Inflammatory macrophage treated with lipopolysaccharide for 1 hour (primary cell): ENCODE results near the gene TBRG4.

Experiments used
- DNase-seq, 2 donors: peaks; one replicate each; pipeline ENCODE4 v3.0.0-alpha.2; 2020 to 2022

The TBRG4 gene

DNA sequence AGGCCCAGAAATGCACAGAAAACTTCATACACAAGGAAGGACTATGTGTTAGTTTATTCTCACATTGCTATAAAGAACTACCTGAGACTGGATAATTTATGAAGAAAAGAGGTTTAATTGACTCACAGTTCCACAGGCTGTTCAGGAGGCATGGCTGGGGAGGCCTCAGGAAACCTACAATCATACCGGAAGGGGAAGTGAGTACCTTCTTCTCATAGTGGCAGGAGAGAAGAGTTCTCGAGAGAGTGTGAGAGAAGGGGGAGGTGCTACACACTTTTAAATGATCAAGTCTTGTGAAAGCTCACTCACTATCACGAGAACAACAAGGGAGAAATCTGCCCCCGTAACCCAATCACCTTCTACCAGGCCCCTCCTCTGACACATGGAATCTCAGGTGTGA lies 29.3 kb upstream of the TBRG4 start:
- DNase-seq: no peak

DNA sequence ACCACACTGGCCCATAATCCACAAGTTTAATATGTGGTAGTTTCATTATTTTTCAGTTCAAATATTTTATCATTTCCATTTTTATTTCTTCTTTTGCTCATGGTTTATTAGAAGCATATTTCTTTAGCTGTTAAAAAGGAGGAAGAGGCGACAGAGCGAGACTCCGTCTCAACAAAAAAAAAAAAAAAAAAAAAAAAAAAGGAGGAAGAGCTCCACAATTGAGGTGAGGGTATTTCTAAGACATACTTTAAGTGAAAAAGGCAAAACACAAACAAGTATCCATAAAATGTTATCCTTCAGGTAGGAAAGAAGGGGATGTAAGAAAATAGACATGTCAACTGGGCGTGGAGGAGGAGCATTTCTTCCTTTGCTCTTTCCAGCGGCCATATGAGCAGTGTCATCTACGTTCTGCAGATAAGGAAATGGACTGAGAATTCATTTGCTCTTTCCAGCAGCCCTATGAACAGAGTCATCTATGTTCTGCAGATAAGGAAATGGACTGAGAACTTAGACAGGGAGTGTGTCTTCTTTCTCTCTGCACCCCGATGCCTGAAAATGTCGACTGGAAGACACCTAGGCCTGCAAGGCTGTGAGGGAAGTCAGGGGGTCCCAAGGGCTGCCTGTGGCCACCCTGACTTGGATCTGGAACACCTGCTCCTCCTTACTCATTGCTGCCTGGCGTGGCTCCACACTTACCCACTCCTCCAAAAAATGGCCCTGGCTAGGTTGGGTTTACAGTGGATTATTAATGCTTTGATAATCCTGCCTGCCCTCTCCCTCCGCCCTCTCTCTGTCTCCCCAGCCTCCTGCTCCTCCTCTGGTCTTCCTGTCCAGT lies 27.2 kb upstream of the TBRG4 start:
- no peak for DNase-seq

DNA sequence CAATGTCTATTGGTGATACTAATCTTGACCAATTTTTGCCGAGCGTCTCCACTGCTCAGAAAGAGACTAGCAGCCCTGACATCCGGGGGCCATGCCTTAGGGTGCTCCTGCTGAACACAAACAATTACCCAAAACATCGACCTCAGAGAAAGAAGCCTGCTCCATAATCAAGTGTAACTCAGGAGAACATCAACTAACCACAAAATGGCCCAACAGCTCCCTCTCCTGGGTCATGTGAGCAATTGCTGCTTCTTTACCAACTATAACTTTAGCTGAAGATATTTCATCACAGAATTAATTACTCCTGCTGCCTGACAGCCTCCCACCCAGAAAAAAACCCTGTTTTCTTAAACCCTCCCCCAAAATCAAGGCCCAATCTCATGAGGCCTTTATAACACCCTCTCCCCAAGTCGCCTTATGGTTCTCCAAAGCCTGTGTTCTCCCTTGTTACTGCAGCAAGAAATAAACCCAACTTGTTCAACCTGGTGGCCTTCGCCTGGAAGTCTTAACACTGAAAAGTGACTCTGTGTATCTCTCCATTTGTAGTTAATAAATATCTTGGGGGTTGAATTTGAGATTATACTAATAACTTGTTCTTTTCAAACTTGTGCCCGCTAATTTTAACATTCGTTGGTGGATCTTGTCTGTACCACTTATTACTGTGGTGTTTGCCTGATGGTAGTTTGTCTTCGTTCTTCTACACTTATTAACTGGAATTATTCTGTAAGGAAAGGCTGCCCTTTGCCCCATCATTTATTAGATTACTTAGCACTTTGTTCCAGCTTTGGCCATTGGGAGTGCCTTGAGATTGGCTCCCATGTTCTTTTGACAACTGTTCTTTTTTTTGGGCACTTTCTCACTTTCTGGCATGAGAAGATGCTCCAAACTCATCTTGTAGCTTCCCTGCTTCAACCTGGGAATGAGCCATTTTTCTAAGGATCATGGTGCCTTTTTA lies 24.9 kb upstream of the TBRG4 start:
- peak; percentile 70 to 92 for DNase-seq

DNA sequence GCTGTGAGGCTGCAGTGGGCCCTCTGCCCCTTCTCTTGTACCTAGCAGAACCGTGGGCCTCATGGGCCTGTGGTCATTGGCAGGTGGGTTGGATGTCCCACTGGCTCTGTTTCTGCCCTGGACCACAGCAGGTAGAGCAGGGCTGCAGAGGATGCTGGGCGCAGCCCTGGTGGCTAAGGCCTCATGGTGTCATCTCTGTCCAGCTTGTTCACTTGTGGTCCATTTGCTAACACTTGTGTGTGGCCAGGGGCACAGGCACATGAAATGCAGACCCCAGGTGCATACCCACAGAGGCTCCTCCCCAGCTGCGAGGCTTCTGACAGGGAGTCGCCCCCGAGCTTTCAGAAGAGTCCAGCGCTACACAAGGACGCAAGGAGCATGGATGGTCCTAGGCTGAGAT lies 22.4 kb upstream of the TBRG4 start:
- DNase-seq: no peak

DNA sequence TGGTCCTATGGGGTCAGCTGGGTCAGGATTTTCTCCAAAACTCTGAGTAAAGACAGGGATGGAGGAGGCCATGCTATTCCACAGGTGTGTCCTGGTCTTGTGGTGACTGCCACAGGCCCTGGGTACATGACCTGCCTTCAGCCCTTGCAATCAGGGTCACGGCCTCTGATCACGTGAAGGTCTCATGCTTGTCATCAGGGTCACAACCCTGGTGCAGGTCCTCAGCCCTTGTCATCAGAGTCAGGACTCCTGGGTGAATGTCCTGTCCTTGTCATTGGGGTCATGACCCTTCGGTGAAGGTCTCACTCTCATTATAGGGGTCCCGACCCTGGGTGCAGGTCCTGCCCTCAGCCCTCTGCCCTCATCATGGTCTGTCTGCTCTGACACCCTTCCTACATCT lies 21.9 kb upstream of the TBRG4 start:
- no peak for DNase-seq

DNA sequence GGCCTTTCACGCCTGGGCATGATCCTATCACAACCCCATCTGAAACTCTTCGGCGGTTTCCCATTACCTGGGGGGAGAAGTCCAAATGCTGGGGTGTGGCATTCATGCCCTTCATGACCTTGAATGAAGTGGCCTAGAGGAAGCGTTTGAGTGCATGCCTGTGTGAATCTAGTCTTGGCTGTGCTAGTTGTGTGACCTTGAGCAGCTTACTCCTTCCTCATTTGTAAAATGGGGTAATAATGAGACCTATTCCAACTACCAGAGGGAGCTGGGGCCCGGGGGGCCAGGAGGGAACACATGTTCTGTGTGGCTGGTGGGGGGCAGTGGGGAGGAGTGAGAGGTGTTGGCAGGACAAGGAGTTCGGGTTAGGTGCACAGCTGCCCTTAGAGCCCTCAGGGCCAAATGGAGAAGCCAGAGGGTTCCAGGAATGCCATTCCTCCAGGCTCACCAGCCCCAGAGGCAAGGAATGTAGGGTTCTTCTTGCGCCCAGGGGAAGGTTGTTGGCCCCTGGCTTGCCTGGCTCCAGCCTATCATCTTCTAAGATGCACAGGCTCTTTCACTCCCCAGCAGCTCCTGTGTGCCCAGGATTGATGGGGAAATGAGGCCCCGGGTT lies 21.3 kb upstream of the TBRG4 start:
- DNase-seq: no peak

DNA sequence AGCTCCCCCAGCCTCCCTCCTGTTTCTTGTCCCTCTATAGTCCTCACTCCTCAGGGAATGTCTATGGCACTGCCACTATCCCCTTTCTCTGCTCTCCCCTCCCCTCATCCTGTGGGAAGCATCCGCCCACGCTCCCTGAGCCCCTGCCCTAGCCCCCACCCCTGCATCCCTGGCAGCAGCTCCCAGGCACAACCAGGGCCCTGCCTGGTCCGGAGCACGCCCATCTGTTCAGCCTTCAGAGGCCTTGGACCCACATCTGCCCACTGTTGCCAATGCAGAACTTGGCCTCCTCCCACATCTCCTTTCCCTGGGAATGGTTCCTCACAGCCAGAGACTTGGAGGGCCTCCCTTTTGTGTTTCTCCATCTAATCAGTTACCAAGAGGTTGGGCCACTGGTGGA lies 20.4 kb upstream of the TBRG4 start:
- no peak for DNase-seq

DNA sequence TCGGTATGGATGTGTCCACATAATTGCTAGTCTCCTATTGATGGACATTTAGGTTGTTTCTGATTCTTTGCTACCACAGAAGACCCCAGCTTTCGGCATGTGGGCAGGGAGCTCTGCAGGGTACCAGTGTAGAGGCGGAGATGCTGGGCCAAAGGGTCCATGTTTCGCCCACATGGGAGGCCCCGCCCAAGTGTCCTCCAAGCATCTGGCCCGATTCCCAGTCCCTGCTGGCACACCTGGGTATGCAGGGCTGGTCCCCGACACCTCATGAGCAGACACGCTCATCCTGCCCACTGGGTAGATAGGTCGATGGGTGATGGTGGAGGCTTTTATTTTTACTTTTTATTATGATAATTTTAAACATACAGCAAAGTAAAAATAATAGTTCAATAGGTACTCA lies 19.4 kb upstream of the TBRG4 start:
- no peak for DNase-seq

DNA sequence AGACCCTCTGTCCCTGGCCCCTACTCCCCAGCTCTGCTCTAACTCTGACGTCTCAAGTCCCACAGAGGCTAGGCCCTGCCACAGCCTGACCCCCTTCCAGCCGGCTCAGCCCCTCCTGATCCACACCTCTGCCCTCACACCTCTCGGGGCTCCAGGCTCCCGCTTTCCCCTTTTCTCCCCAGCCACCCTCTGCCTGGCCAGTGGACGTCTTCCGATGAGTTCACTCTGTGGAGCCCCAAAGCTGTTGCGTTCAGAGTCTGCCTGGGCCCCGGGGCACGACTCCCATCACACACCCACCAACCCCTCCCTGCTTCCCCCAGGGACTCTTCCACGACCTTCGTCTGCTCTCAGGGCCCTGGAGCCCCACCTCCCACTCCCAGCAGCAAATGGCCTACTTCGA lies 18.4 kb upstream of the TBRG4 start:
- no peak for DNase-seq

DNA sequence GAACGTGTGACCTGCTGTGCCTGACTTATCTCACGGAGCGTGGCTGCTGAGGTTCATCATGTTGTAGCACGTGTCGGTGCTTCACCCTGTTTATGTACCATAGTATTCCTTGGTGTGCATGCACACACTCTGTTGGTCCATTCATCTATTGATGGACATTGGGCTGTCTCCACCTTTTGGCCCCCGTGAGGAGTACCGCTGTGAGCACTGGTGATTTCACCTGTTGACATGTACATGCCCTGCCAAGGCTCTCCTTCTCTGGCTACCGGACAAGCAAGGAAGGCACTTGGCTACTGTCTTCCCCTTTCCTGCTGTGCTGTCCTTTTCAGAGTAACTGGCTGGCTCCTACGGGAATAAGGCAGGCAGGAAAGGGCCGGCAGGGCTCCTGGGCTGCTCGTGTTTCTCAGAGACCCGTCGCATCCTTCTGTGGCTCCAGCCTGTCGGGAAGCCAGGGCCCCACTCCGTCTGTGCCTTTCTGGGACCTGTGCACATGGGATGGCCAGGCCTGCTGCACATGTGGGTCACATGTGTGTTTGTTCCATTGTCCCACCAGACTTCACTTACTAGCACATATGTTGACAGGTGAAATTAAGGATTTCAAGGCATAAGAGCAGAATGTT lies 17.8 kb upstream of the TBRG4 start:
- no peak for DNase-seq

DNA sequence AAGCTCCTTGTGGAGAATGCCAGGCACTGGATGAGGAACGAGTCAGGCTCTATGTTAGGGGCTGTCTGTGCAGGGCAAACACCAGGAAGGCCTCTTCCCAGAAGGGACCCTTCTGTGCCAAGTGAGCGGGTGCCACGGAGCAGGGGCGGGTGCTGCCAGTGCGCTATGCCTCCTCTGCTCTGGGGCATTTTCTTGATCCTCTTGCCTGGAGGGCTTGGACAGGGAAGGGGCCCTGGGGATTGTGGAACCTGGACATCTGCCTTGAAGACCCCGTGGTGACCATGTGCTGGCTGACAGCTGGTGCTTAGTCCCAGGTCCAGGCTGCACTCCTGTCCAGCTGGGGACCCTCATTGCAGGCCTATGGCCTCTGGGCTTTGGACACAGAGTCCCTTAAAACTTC lies 15.4 kb upstream of the TBRG4 start:
- no peak for DNase-seq

DNA sequence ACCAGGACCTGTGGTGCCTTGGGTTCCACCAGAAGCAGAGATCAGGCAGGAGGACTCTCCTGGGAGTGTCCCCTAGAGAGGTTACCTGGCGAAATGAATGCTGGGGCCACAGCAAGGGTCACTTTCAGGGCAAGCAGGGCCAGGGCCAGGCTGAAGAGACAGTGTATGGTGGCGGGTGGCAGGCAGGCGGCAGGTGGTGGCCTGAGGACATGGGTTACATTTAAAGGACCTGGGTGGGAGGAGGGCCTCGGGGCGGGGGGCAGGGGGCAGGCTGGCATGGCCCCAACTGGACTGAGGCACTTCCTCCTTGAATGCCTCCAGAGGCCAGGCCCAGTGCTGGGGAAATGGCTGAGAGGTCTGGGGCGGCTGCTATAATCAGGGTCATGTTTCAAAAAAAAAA lies 14.7 kb upstream of the TBRG4 start:
- DNase-seq: no peak

DNA sequence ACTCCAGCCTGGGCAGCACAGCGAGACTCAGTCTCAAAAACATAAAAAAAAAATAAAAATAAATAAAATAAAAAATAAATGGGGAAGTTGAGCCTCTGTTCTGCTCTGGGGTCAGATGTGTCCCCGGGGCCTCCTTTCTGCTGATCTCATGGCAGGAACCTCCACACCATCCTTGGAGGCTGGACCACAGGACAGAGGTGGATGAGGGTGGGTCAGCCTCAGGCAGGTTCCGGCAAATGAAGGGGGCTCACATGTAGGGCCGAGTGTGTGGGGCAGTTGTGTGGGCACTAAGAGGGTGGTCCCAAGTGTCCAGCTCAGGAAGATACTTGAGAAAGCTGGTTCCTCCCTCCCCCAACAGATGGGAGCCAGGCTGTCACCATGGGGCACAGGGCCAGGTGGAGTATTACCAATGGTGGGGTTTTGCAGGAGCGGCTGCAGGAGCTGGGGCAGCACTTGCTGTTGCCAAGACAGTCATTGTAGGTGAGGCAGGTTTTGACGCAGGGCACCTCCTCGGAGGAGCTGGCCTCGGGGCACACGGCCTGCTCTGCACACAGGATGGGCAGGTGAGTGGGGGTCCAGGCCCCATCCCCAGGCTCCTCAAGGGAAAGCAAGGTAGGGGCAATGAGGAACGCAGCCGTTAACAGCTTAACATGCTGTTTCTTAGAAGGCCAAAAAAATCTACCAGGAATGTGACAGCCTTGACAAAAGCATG lies 13.9 kb upstream of the TBRG4 start:
- no peak for DNase-seq

DNA sequence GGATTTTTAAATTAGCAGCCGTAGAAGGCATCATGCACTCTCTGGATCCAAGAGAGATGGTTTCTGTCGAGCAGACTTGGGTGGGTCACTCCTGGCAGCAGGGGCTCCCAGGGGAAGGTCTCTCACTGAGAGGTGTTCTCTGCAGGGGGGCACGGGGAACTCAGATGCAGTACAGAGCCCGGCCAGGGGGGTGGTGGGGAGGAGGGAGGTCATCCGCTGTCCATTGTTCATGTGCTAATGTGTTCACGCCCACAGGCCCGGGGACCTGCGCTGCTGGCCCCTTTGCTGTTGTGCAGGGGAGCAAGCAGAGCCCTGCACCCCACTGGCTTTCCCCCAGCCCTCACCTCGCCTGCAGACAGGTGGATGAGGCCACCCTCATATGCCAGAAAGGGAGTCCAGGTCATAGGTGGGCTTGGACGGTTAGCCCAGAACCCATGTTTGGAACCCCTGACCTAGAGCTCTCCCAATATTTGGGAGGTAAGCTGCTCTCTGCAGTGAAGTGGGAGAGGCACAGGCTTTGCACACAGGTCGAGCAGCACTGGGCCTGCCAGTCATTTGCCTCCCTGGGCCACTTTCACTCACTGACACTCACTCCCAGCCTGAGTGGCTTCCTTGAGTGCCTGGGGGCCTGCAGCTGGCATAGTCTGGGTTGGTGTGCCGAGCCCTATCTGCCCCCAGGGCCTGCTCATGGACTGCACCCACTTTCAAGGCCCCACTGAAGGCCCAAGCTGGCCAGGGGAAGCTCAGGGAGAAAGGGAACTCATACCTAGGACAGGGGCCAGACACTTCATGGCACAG lies 12.6 kb upstream of the TBRG4 start:
- no peak for DNase-seq

DNA sequence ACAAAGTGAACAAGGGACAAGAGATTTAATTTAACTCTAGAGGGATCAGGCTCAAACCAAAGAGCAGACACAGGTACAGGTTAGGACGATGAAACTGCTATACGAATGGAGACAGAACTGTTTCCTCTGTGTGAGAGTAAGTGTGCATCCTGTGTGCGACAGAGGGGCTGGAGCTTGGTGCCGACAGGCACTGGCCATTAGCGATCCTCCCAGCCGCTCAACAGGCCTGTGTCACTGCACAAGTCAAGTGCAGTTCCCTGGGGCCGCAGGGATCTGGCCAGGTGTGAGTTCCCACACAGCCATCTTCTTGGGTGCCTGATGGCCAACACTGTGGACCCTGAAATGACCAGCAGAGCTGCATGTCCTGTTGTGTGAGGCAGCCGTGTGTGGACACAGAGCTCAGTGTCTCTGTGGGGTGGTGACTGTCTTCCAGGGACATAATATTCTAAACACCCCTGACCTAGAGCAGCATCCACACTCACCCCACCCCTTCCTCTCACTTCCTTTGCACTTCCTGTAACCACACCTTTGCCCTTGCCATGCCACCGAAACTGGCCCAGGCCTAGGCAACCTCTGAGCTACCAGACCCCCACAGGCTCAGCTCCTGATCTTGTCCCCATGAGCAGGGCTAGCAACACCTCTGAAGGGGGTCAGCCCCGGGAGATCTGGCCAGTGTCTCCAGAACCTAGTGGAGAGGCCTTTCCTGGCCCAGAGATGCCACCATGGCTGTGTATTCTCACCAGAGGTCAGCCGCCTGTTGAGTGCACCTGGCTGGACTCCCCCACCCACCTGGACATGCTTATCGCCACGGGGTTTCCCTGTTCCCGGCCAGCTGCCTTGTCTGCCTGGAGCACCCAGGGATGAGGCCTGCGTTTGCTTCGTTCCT lies 11.7 kb upstream of the TBRG4 start:
- DNase-seq: no peak

DNA sequence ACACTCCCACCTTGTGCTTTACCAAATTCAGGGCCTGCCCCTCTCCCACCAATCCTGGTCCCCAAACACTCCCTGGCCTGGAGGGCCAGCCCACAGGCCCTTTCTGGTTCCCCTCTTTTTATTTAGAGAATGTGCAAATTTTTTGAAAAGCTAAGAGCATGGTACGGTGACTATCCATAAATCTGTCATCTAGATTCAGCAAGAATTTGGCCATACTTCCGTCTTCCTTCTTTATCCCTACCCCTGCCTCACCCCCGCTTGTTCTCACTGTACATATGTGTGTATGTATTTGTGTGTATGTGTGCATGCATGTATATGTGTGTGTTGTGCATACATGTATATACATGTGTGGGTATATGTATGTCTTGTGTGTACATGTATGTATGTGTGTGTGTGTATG lies 8.1 kb upstream of the TBRG4 start:
- DNase-seq: no peak

DNA sequence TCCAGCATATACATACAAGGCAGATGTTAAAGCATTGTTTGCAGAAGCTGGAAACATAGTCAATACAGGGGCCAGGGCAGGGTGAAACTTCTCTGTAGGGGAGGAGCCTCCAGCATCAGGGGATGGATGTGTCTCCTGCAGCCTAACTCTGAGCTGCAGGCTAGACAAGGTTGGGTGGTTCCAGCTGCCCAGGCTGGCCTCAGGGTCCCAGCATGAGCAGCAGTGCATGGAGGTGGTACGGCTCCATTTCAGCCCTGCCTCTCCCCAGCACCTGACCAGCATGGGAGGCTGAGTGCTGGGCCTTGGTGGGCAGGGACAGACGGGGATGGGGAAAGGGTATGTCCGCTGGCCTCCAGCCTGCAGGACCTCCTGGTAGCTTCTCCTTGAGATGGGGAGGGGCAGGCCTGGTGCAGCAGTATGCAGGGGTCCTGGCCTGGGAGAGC lies 7.4 kb upstream of the TBRG4 start:
- DNase-seq: no peak

DNA sequence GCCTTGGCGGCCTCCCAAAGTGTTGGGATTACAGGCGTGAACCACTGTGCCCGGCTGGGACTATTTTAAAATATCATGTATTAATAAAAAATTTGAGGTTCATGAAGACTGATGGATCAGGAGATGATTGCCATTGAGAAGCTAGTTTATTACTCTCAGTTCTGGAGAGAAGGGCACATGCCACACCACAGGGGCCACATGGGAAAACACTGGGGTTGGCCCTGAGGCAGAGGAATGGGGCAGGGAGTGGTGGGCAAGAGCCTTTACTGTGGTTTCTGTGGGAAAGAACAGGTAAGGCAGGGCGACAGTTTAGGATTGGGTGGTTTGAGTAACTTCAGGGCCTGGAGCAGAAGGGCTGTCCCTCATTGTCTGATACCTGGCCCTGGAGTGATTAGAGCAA lies 6.8 kb upstream of the TBRG4 start:
- no peak for DNase-seq

DNA sequence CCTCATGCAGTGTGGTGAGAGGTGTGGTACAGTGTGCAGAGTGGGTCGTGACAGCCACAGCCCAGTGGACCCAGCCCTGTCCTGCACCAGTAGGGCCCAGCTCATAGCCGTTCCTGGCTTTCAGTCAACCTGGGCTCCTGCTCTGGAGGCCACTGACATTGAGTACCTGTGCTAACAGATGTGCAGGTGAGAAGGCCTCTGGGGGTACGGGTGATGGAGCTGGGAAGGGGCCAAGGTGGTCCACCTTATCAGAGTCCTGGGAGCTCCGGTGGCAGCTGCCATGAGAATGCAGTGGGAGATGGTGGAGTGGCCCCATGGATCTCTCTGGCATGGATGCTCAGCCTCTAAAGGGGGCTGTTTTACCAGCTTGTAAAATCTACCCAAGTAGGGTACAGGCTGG lies 6.1 kb upstream of the TBRG4 start:
- DNase-seq: no peak

DNA sequence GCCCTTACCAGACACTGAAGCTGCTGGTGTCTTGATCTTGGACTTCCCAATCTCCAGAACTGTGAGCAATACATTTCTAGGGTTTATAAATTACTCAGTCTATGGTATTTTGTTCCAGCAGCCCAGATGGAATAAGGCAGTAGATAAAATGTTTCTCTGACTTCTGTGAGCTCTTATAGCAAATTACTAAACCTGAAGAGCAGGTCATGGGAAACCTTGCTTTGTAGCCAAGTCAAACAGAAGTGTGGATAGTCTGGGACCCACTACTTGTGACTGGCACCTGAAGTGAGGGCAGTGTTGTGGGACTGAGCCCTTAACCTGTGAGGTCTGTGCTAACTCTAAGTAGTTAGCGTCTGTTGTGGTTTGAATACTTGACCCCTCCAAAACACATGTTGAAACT lies 4.6 kb upstream of the TBRG4 start:
- DNase-seq: no peak

DNA sequence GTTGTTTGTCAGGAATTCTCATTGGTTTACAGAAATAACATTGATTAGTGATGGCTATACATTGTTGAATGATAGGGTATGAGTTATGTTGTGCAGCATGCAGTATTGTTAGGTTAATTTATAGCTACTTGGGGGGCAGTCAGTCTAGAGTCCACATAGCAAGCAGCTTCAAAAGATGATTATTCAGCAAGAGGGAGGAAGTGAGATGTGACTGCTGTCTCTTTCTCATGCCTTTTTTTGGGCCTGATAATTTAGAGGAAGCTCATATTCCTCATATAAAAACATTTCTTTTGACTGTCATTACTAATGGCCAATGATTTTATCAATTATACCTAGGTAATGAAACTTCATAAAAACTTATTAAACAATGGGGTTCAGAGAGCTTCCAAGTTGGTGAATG lies 3.4 kb upstream of the TBRG4 start:
- DNase-seq: peak in 1 of 2 donors; percentile 15
